Kidney (tissue), 14 donors: ENCODE measurements around the gene BBOX1. TPM values are rescaled to one million over a fixed set of nuclear protein-coding genes. Genes with fewer than 3 reads are reported as not detected.
"Not testable (repeated sequence)": the region's sequence is repeated elsewhere in the genome, so short reads cannot be mapped to it uniquely, and the experiment has no call there.

ENCODE experiments used
- DNase-seq, 5 donors: peaks; one replicate each; pipeline ENCODE4 v3.0.0-alpha.2; 2013 to 2020
- FAIRE-seq: peaks from 2 replicates; lab custom pipeline; 2012; peaks lifted over from hg19 to GRCh38; lab: Jason Lieb, UNC
- H3K27ac ChIP-seq, 2 donors: one replicate each; pipeline ENCODE4 v1.7.0; 2013; ENCODE audit warnings: low read depth in 2 of 2, low read length in 2 of 2, inconsistent platforms in 1 of 2
- H3K27me3 ChIP-seq: one replicate; pipeline ENCODE4 v1.7.1; 2013; ENCODE audit warnings: low read length, inconsistent platforms; ENCODE audit not compliant: control insufficient read depth, insufficient read depth
- H3K36me3 ChIP-seq, 3 donors: one replicate each; pipeline versions ENCODE4 v1.7.0 to v1.7.1; 2013; ENCODE audit warnings: low read length in 3 of 3, control low read depth in 1 of 3, inconsistent platforms in 1 of 3; ENCODE audit not compliant: insufficient read depth in 3 of 3, control insufficient read depth in 2 of 3
- H3K4me1 ChIP-seq, 3 donors: one replicate each; pipeline versions ENCODE4 v1.7.0 to v1.7.1; 2013; ENCODE audit warnings: low read length in 3 of 3, inconsistent platforms in 1 of 3, low read depth in 1 of 3; ENCODE audit not compliant: control insufficient read depth in 2 of 3, insufficient read depth in 2 of 3
- H3K4me3 ChIP-seq, 3 donors: one replicate each; pipeline versions ENCODE4 v1.7.0 to v1.8.1; 2013; ENCODE audit warnings: low read length in 3 of 3, control low read depth in 1 of 3, inconsistent platforms in 1 of 3
- H3K9ac ChIP-seq, 3 donors: one replicate each; pipeline versions ENCODE4 v1.7.0 to v1.7.1; 2013; ENCODE audit warnings: low read length in 3 of 3, control low read depth in 1 of 3, inconsistent platforms in 1 of 3
- H3K9me3 ChIP-seq, 3 donors: one replicate each; pipeline versions ENCODE4 v1.7.0 to v1.7.1; 2013; ENCODE audit warnings: low read length in 3 of 3, control low read depth in 1 of 3, inconsistent platforms in 1 of 3; ENCODE audit not compliant: control insufficient read depth in 2 of 3, insufficient read depth in 1 of 3
- CTCF ChIP-seq: IDR thresholded peaks from 3 replicates; pipeline ENCODE4 v1.5.1; 2012; ENCODE audit warnings: mild to moderate bottlenecking, moderate library complexity, borderline replicate concordance; ENCODE audit not compliant: insufficient read depth; ENCODE audit errors: extremely low read depth
- intact Hi-C: fragments of 100-400 bp; cut with DNase I; formaldehyde crosslinking; loops from one replicate; pipeline ENCODE4 v1.11.1; 2022
- polyA plus RNA-seq: library from polyadenylated mRNA; stranded (reverse); fragments of 350-450 nt; fragmentation: Illumina TruSeq; extraction: RNeasy Lipid Tissue Mini Kit (QIAGEN cat#74804); gene quantifications from one replicate; pipeline ENCODE4 v1.2.3, GENCODE V29; 2014; ENCODE audit warnings: low read depth, low replicate concordance; ENCODE audit not compliant: insufficient read depth
- total RNA-seq: library from RNA; stranded (reverse); fragmentation: NEBNext Ultra II Directional; extraction: Animal tissue kit (Norgen Biotek cat#: 25700); gene quantifications from one replicate; pipeline ENCODE4 v1.2.1, GENCODE V29; 2021
- donor health status: control.
- donor health status: control.
- donor health status: control.
- donor health status: control.
- donor health status: control.
- donor health status: DM: yes; HTN: yes; CAD: no.
- donor health status: Normal renal cell carcinoma (clear cell type).

The BBOX1 gene
- total and polyA plus RNA-seq, 2 donors from 2014 or later: 159 to 414 TPM

GRCh38 chr11:27174021-27174420 is 133.4 kb downstream of the BBOX1 start:
- H3K36me3 ChIP-seq: no peaks in the 10 kb centered on the region
- H3K9me3 ChIP-seq: no peaks in the 10 kb centered on the region
- H3K27ac ChIP-seq: no peak overlapping the region
- no peak for DNase-seq
- H3K4me1 ChIP-seq: peaks cover 0 to 3% (median 0%) of the 10 kb centered on the region in 3 donors
- no peak for FAIRE-seq
- intact Hi-C loops: no loop called here
- no peak overlapping the region for H3K9ac ChIP-seq
- H3K4me3 ChIP-seq: no peak overlapping the region
- TF ChIP-seq CTCF: no peak
- no peaks in the 10 kb centered on the region for H3K27me3 ChIP-seq

DNA sequence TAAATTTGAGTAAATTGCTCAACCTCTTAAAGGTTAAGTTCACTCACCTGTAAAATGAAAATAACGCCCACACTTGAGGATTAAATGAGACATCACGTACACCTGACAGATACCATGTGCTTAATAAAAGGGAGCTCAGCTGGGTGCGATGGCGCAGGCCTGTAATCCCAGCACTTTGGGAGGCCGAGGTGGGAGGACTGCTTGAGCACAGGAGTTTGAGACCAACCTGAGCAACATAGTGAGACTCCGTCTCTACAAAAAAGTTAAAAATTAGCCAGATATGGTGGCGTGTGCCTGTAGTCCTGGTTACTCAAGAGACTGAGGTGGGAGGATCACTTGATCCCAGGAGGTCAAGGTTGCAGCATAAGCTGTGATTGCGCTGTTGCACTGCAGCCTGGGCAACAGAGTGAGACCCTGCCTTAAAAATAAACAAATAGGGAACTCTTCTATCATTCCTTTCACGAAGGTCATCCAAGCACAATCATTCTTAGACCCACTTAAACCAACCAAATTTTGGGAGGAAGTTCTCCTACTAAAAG is 134.1 kb downstream of the BBOX1 start:
- Histone ChIP-seq H3K27me3 (no peaks in the 10 kb centered on the region), H3K4me1 (peaks cover 0 to 3% (median 0%) of the 10 kb centered on the region in 3 donors), H3K27ac (no peak overlapping the region), H3K9ac (no peak overlapping the region), H3K9me3 (no peaks in the 10 kb centered on the region), H3K4me3 (no peak overlapping the region), H3K36me3 (no peaks in the 10 kb centered on the region)
- intact Hi-C loops: no loop called here
- DNase-seq (no peak), FAIRE-seq (no peak)
- TF ChIP-seq CTCF: no peak

GRCh38 chr11:27175562-27175961 is 134.9 kb downstream of the BBOX1 start:
- DNase-seq, H3K4me1 ChIP-seq, intact Hi-C loops, H3K9me3 ChIP-seq, FAIRE-seq, H3K27ac ChIP-seq, H3K9ac ChIP-seq, H3K27me3 ChIP-seq, H3K36me3 ChIP-seq, H3K4me3 ChIP-seq: not testable (repeated sequence)

Other genes with a start within 250 kb of the BBOX1 start
- gene FIBIN, start 46.7 kb upstream of the BBOX1 start, total RNA-seq: 85.4 TPM
- 14.5 TPM for gene FIBIN, start 46.7 kb upstream of the BBOX1 start, polyA plus RNA-seq